Ishikawa (cell line): Measurements from ENCODE around the gene HTT-AS.

Experiments used
- EP300 ChIP-seq: IDR thresholded peaks from 2 replicates; pipeline ENCODE4 v1.6.1; 2012; ENCODE audit warnings: borderline replicate concordance
- FOXM1 ChIP-seq: IDR thresholded peaks from 2 replicates; pipeline ENCODE4 v1.6.1; 2012; ENCODE audit warnings: low read depth, borderline replicate concordance
- NFIC ChIP-seq: IDR thresholded peaks from 2 replicates; pipeline ENCODE4 v1.6.1; 2012
- RAD21 ChIP-seq: IDR thresholded peaks from 2 replicates; pipeline ENCODE4 v1.6.1; 2012; ENCODE audit warnings: low read depth
- TAF1 ChIP-seq: IDR thresholded peaks from 2 replicates; pipeline ENCODE4 v1.6.1; 2012; ENCODE audit warnings: low read depth, mild to moderate bottlenecking
- TCF12 ChIP-seq: IDR thresholded peaks from 2 replicates; pipeline ENCODE4 v1.6.1; 2012; ENCODE audit warnings: low read depth
- YY1 ChIP-seq: IDR thresholded peaks from 2 replicates; pipeline ENCODE4 v1.6.1; 2012; ENCODE audit warnings: low read depth
- TF ChIP-seq, protein P1 (sequence below): IDR thresholded peaks from 2 replicates; pipeline ENCODE4 v1.6.1; 2012; ENCODE audit warnings: low read depth, mild to moderate bottlenecking
- TF ChIP-seq, protein P2 (sequence below): IDR thresholded peaks from 2 replicates; pipeline ENCODE4 v1.6.1; 2012
- TF ChIP-seq, protein P3 (sequence below): IDR thresholded peaks from 2 replicates; pipeline ENCODE4 v1.6.1; 2012

DNA sequence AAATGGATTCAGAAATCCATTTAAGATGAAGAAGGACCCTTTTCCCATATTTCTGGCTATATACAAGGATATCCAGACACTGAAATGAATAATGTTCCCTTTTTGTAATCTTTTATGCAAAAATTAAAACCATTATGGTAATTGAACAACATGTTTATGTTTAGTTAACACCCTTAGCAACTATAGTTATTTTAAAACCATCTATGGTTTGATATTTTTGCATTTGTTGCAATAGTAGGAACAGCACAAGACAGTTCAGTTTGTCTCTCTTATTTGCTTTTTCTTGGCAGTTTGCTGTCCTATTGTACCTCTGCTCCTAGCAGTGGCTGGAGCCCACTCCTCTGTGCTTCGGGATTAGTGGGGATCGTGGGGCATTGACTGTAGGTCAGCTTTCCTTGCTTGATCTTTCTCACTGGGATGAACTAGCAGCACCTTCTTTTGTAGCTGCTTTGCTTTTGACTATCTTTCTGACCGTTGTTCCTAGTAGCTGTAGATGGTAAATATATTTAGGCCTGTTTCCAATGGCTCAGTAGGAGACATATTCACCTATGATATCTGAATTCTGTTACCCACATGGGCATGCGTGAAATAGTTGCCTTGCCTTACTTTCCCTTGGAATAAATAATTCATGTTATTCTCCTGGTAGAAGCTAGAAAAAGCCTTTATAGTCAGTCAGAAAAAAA lies 12.9 kb upstream of the HTT-AS start:
- no peak for TF ChIP-seq FOXM1
- no peak for TF ChIP-seq RAD21
- no peak for TF ChIP-seq TCF12
- no peak for TF ChIP-seq TAF1
- TF ChIP-seq, protein P1, sequence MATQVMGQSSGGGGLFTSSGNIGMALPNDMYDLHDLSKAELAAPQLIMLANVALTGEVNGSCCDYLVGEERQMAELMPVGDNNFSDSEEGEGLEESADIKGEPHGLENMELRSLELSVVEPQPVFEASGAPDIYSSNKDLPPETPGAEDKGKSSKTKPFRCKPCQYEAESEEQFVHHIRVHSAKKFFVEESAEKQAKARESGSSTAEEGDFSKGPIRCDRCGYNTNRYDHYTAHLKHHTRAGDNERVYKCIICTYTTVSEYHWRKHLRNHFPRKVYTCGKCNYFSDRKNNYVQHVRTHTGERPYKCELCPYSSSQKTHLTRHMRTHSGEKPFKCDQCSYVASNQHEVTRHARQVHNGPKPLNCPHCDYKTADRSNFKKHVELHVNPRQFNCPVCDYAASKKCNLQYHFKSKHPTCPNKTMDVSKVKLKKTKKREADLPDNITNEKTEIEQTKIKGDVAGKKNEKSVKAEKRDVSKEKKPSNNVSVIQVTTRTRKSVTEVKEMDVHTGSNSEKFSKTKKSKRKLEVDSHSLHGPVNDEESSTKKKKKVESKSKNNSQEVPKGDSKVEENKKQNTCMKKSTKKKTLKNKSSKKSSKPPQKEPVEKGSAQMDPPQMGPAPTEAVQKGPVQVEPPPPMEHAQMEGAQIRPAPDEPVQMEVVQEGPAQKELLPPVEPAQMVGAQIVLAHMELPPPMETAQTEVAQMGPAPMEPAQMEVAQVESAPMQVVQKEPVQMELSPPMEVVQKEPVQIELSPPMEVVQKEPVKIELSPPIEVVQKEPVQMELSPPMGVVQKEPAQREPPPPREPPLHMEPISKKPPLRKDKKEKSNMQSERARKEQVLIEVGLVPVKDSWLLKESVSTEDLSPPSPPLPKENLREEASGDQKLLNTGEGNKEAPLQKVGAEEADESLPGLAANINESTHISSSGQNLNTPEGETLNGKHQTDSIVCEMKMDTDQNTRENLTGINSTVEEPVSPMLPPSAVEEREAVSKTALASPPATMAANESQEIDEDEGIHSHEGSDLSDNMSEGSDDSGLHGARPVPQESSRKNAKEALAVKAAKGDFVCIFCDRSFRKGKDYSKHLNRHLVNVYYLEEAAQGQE, result no peak
- no peak for TF ChIP-seq NFIC
- TF ChIP-seq YY1, result no peak
- no peak for TF ChIP-seq EP300
- TF ChIP-seq, protein P2, sequence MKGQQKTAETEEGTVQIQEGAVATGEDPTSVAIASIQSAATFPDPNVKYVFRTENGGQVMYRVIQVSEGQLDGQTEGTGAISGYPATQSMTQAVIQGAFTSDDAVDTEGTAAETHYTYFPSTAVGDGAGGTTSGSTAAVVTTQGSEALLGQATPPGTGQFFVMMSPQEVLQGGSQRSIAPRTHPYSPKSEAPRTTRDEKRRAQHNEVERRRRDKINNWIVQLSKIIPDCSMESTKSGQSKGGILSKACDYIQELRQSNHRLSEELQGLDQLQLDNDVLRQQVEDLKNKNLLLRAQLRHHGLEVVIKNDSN, result no peak
- TF ChIP-seq, protein P3, sequence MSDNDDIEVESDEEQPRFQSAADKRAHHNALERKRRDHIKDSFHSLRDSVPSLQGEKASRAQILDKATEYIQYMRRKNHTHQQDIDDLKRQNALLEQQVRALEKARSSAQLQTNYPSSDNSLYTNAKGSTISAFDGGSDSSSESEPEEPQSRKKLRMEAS, result no peak
